OCI-M1 (cell line): ENCODE results near the gene CLIP4.
A peak's percentile ranks its signal among the peaks of the same experiment; 100 is the strongest.
"Not testable (repeated sequence)": the region's sequence is repeated elsewhere in the genome, so short reads cannot be mapped to it uniquely, and the experiment has no call there.

Experiments used
- DNase-seq: peaks from one replicate; lab custom pipeline; 2025; lab: John Stamatoyannopoulos, UW

CLIP4 gene

GRCh38 chr2:29104688-29105087 is 10.5 kb upstream of the CLIP4 start:
- DNase-seq = no peak

GRCh38 chr2:29105375-29105774 is 9.8 kb upstream of the CLIP4 start:
- no peak for DNase-seq

DNA sequence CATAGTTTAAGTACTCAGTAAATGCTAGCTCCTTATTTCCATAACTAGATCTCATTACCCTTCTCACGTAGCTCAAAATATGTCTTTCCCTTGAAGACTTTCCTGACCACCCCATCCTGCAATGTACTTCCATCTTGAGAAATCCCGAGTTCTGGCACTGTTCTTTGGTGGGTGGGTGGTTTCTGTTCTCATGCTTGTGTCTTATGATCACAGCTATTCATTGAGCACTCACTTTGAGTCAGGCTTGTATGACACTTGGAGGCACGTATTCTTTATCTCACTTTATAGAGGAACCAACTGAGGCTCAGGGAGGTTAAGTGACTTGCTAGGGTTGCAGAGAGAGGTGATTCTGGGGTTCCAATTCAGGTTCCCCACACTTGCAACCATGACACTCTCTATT is 9.0 kb upstream of the CLIP4 start:
- DNase-seq = no peak

DNA sequence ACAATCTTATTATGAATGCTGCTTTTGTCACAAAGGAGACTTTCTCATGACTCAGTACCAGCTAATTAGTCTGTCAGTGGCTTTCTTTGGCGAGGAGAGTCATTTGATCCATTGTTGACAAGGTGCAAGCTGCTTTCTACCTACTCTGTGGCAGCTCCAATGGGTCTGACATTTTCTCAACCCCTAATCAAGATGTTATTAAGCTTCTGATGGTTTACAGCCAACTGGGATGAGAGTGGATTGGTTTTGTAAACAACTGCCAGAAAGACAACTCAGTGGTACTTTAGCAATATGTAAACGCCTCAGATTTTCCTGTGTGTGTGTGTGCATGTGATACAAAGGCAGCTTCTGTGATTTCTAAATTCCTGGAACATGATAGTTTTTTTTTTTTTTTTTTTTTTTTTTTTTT is 8.2 kb upstream of the CLIP4 start:
- no peak for DNase-seq

GRCh38 chr2:29107547-29107946 is 7.7 kb upstream of the CLIP4 start:
- DNase-seq = not testable (repeated sequence)

DNA sequence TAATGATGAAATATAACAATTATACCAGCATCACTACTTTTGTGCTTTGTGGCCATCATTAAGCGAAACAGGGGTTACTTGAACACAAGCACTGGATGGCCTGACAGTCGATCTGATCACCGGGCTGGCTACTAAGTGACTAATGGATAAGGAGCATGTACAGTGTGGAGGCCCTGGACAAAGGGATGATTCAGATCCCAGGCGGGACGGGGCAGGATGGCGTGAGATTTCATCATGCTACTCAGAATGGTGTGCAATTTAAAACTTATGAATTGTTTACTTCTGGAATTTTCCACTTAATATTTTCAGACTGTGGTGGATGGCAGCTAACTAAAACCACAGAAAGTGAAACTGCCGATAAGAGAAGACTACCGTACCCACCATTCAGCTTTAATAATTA is 7.0 kb upstream of the CLIP4 start:
- DNase-seq = peak; percentile 40

GRCh38 chr2:29109246-29109645 is 6.0 kb upstream of the CLIP4 start:
- DNase-seq = no peak

- DNase-seq = no peak
Measured at GRCh38 chr2:29110916-29111535, 4.2 kb upstream of the CLIP4 start.

GRCh38 chr2:29112379-29112778 is 2.8 kb upstream of the CLIP4 start:
- DNase-seq = no peak

DNA sequence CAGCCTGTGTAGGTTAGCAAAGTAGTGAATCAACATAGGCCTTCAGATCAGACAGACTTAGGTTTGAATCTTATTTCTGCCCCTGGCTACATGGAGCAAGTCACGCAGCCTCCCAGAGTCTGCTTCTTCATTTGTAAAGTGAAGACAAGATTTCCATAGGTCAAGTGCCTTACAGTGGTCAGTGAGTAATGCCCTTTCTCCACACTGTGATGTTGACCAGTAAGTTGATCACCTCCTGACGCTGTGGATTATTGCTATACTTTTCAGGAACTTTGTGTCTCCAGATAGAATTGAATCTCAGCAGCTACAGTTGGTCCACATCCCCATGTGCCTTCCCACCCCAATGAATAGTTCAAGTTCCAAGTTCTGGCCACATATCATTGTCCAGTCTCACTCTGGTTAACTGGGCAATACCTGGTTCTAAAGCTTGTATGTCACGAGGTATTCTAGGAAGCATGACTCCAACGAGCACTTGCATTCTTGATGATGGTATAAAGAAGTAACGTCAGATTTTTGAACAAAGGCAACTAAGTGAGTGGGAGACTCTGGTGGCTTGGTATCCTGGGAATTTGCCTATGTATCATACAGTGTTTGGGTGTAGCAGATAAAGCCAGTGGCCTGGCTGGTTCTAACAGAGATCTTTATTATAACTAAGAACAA is 2.1 kb upstream of the CLIP4 start:
- DNase-seq = no peak

DNA sequence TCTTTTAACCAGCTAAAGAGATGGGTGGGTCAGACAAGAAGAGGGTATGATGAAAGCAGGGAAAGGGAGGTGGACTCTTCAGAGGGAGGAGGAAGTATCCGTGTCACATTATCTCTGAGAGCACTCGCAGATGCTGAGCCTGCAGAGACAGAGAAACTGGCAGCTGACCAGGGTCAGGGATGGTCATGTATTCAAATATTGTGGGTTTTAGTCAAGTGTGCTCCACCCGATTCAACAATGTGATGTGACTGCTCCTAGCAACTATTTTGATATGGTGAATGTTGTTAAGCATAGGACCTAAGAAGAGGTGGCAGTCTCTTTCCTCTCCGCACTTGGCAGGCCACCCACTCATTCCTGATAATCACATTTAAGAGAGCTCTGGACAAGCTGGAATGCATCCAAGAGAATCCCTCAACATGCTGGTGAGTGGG is 1.3 kb upstream of the CLIP4 start:
- DNase-seq = peak; percentile 93

GRCh38 chr2:29114586-29114945 is 649 bp upstream of the CLIP4 start:
- no peak for DNase-seq

- peak; percentile 15 for DNase-seq
Measured at GRCh38 chr2:29115797-29116781, 874 bp downstream of the CLIP4 start.

- peak; percentile 18 for DNase-seq
Measured at GRCh38 chr2:29117636-29118303, 2.6 kb downstream of the CLIP4 start.

DNA sequence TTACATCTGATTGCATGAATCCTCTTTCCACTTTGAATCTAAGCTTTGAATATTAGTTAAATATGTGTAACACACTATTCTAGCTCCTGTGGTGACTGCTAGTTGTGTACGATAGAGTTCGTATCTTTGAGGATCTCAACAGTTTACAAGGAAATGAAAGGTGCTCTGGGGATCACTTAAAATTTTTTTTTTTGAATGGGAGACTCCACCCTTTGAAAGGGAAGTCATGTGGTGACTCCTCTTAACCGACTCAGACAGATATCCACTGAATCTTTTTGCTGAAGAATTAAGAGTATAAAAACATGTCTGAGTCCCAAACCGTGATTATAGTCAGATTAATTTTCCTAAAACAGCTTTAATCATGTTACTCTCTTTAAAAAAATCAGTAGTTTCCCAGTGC is 4.0 kb downstream of the CLIP4 start:
- DNase-seq = peak; percentile 12

DNA sequence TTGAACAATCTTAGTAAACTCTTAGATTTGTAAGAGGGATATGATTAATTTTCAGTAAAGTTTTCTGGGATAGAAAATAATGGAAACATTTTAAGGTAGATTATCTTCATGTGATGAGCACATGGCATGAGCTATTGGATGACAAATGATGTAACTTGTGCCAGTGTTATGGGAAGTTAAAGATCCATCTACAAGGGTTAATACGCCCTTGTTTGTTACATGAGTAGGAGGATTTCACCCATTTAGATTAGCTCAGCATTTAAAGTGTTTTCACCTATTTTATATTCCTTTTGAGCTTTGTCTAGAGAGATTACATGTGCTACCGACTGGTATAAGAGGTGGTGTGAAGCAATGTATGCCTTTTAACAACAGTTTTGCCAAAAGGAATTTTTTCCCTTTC is 5.6 kb downstream of the CLIP4 start:
- DNase-seq = no peak

GRCh38 chr2:29123617-29124349 is 8.6 kb downstream of the CLIP4 start:
- no peak for DNase-seq

DNA sequence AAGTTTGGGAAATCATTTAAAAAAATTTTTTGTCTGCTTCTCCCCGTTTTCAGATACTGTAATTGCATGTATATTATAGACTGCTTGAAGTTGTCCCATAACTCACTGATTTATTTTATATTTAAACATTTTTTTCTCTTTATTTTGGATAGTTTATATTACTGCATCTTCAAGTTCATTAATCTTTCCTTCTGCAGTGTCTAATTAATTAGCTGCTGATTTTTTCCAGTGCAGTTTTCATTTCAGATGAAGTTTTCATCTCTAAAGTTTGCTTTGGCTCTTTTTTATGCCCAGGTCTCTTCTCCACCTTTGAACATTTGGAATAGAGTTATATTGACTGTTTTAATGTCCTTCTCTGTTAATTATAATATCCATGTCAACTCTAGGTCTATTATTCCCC is 9.3 kb downstream of the CLIP4 start:
- no peak for DNase-seq

GRCh38 chr2:29129586-29130281 is 14.5 kb downstream of the CLIP4 start:
- peak; percentile 29 for DNase-seq

- peak; percentile 65 for DNase-seq
Measured at GRCh38 chr2:29130295-29130694, 15.1 kb downstream of the CLIP4 start.

DNA sequence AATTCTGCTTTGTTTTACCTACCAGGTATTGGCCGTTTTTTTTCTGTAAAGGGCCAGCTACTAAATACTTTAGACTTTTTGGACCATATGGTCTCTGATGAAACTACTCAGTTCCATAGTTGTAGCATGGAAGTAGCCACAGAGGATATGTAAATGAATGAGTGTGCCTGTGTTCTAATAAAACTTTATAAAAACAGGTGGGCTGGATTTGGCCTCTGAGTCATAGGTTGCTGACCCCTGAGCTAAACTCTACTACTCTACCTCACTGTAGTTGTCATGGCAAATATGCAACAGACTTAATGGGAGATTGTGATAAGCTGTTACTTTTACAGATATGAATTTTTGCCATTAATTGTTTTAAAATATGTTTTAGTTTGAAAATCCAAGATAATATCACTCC is 19.7 kb downstream of the CLIP4 start:
- DNase-seq = no peak
